NCI-H2081 (cell line): ENCODE data around the gene ACTC1.

ENCODE experiments used
- DNase-seq, 2 experiments: peaks; one replicate each; lab custom pipeline; 2025; lab: John Stamatoyannopoulos, UW

The ACTC1 gene

DNA sequence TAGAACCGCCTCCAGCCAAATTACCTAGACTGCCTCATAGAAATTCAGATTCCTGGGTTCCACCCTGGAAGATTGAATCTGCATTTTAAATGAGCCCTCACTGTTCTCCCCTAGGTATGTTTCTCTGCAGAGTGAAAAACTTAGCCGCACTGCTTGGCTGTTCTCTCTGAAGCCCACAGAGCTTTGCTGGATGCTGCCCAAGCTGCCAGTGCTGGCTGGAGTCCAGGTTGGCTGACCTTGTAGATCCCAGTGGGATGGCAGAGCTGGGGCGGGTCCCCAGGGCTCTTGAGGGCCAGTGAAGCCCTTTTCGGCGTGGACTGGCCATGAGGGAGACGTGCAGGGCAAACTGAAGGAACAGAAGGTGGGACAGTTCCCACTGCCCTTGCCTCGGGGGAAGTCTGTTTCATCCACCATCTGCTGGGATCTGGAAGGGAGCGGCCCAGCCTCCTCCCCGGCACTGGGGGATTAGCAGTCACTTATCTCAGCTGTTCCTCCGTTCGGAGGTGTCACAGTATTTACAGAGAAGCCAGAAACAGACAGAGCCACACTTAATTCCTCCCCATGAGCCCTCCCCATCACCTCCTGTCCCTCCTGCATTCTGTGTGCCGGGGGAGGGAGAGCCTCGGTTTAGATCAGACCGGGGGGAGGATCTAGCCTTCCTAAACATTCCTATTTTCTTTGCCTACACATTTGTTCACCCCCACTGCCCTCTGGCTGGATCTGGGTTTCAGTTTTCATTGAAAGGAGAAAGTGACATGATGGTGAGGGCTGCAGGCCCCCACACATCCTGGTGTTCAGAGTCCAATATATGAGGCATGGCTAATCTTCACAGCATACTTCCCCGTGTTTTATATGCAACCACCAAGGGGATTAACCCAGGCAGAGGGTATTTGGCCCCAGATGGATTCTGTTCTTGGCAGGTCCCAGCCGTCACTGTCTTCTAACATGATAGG, 4.1 kb upstream of the ACTC1 start:
- DNase-seq: peak; percentile 25 to 70

DNA sequence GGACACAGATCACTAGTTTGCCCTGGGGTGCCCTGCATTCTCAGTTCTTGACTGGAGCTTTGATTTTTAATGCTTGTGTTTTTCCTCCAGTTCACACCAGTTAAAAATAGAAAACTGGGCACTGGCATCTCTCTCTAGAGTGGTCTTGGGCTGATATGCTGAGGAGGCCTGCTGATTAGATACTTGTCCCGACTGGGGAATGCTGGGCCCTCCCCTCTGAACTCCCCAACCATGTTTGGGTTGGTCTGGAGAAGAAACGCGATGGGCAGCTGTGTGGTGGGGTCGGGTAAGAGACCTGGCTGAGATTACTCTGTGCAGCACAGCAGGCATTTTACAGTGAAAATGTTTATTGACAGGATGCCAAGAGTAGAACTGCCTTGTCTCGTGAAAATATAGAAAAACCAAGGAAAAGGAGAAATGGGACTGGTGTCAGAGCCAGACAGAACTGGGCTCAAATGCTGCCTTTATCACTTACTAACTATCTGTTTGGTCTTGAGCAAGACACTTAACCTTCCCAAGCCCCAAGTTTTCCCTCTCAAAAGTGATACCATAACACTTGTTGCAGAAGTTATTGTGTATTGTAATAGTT, 1.6 kb upstream of the ACTC1 start:
- DNase-seq: no peak

DNA sequence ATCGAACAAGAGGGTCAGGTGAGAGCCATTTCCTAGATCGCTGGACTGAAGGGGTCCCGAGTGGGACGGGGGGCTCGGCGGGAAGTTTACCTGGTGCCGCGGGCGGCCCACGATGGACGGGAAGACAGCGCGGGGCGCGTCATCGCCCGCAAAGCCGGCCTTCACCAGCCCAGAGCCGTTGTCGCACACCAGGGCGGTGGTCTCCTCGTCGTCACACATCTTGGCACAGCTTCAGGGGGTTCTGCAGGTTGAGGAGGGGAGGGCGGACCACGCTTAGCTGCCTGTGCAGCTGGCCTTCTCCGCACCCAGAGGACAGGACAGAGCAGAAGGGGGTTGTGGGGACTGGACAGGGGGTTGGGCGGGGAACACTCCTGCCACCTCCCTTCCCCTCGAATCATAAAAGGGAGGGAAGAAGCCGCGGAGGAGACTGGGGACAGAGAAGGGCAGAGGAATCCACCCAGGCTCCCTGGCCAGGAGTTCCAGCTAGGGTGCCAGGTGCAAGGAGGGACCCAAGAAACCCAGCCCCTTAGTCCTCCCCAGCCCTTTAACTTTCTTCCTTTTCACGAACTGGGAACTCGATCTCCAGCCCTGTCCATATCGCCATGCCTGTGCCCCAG, 651 bp downstream of the ACTC1 start:
- DNase-seq: no peak

DNA sequence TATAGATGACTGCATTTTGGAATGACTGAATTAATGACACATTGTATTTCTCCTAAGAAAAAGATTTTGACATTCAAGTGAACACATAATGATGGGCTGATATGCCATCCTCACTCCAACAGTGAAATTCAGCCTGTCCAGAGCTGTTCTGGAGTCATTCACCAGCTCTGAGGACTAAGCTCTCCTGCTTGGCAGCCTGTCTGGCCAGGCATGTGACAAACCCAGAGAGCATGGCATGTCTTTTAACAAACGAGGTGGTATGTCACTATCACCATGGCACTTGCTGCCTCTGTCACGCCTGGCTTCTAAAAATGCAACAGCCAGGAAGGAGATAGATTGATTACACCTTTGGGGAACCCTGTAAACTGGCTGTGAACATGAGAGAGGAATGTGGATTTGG, 1.4 kb downstream of the ACTC1 start:
- no peak for DNase-seq

DNA sequence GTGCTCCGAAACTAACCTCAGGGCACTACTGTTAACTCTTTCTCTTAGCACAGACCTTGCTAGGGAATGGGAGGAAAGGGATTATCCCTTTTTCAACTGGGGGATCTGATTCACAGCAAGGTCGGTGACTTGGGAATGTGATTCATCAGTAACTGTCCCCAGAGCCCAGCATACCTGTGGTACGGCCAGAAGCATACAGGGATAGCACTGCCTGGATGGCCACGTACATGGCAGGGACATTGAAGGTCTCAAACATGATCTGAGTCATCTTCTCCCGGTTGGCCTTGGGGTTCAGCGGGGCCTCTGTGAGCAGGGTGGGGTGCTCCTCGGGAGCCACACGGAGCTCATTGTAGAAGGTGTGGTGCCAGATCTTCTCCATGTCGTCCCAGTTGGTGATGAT, 2.3 kb downstream of the ACTC1 start:
- DNase-seq: no peak

DNA sequence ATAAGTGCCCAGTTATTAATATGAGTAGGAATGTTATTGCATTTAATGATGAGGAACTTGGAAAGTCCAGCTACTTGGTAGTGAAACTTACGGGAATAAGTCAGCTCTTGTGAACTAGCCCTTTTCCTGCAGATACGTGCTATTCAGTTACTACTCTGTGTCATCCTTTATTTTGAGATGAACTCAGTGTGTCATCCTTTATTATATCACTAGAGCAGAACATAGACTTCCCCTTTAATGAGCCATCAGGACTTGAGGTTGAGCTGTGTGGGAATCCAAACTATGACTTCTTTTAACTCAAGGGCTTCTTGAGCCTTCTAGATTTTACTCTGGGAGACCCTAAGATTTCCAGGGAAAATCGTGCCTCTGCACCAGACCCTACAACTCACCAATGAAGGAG, 3.6 kb downstream of the ACTC1 start:
- DNase-seq: no peak

DNA sequence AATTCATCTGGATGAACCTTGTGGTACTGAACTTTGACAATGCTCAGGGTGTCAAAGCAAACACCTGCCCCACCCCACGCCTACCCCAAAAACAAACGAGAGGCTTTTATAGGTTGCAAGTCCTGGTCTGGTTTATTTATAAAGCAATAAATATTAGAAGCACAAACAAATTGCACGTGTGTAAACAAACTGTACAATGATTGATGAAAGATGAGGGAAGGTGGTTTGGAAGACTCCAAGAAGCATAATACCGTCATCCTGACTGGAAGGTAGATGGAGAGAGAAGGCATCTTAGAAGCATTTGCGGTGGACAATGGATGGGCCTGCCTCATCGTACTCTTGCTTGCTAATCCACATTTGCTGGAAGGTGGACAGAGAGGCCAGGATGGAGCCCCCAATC, 5.2 kb downstream of the ACTC1 start:
- no peak for DNase-seq

DNA sequence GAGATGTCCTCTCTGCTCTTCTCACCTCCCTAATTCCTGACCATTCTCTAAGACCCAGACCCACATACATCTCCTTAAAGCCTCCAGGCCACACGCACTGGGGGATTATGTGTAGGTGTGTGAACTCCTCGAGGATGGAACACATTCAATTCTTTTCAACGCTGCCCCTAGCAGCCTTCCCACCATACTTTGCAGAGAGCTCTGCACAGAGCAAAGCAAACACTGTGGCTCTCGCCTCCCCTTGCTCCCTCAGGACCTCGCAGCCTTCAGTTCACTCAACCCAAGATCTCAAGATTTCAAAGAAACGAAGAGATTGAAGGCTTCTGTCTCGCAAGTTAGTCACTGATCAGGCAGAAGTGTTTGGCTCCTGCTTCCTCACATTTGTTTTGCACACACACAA, 6.0 kb downstream of the ACTC1 start:
- DNase-seq: no peak

DNA sequence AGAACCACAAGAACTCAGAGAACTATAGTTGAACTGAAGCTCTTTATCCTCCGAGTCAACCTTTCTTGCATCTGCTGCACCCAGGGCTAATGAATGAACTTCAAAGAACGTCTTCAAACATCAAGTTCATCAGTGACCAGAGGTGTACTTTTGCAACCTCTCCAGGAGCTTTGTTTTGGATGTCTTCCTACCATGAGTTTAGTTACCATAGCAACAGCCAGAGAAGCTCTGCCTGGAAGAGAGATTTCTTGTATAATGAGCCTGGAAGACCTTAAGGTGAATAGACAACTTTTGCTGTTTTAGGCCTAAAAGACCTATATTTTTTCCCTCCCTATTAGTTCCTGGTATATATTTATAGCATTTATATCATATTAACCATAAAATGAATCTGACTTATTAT, 9.1 kb downstream of the ACTC1 start:
- DNase-seq: no peak

DNA sequence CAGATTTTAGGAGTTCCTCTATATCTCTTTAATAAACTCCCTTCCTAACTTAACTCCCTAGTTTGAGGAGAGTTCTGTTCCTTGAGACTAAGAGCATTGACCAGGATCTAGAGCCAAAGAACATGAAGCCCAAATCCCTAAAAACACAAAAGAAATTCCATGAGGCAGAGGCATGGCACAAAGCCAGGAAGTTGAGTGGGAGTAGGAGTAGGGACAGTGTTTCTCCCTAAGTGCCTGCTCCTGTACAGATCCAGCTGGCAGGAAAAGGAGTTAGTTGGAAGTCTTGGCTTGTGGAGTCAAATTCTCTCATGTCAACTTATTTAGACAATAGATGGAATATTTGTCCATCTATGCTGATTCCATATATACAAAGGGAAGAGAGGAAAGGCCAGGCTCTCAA, 11.4 kb downstream of the ACTC1 start:
- DNase-seq: no peak

DNA sequence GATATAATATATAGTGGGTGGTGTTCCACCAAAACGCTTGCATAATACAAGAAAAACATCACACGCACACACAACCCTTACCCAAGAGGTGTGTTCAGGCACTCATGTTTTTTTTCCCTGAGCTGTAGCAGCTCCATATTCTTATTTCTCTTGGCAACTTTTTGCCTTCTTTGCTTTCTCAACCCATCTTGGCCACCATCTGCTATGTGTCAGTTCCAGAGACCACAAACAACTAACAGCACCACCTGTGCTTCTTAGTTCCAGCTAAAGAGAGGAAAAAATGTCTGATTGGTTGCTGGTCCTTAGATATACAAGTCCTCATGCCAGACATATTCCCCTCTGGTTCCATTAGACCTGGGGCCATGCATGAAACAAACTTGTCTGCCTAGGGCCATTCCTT, 11.9 kb downstream of the ACTC1 start:
- DNase-seq: no peak

DNA sequence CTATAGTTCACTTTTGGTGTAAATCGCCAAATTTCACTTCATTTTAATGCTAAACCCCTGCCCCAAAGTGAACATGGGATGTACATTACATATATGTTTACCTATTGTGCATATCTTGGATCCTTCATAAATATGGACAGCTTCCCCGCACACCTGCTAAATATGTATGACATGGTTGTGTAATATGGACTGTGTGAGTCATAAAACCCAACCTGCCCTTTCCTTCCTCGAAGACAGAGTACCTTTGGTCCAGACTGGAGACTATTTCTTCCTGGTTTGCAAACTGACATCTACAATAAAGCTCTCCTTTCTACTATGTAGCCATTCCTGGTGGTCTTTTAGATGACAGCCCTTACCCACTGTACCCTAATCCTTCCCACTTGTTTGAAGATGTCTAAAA, 12.4 kb downstream of the ACTC1 start:
- no peak for DNase-seq

DNA sequence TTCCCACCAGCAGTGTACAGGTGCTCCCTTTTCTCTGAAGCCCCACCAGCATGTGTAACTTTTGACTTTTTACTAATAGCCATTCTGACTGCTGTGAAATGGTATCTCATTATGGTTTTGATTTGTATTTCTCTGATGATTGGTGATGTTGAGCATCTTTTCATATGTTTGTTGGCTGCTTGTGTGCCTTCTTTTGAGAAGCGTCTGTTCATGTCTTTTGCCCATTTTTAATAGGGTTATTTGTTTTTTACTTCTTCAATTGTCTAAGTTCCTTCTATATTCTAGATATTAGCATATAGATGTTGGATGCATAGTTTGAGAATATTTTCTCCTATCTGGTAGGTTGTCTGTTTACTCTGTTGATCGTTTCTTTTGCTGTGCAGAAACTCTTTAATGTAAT, 14.6 kb downstream of the ACTC1 start:
- DNase-seq: no peak

DNA sequence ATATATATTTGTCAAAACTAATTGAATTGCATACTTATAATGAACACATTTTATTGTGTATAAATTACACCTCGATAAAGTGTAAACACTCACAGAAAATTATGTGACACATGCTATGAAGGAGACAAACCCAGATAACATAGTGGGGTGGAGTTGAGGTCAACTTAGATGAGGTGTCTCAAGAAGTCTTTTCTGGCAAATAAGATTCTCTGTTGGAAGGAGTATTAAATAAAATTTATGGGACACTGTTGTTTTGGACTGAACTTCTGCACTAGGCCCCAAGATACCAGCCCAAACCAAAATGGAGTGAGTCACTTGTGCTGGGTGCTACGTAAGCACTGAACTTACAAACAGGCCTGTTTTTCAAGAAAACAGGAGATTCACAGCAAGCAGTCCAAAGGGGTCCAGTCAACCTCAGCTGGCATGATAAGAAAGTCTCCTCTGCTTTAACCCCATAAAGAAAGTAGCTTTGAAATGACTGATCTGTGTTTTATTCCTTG, 18.7 kb downstream of the ACTC1 start:
- DNase-seq: no peak

DNA sequence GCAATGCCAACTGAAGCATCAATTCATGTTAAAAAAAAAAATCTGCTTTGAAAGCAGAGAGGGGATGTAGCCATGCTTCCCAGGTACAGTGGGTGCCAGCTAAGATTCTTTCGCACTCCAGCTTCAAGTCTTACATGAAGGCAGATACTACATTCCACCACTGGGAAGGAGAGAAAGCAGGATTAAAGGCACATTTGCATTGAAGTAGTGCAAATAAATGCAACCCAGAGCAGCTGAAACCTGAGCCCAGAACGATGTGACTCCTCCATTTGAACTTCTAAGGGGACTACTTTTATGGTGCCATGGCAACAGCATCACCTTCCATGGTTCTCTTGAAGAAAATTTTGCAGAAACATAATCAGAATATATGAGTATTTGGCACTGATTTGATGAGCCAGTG, 21.4 kb downstream of the ACTC1 start:
- DNase-seq: no peak

DNA sequence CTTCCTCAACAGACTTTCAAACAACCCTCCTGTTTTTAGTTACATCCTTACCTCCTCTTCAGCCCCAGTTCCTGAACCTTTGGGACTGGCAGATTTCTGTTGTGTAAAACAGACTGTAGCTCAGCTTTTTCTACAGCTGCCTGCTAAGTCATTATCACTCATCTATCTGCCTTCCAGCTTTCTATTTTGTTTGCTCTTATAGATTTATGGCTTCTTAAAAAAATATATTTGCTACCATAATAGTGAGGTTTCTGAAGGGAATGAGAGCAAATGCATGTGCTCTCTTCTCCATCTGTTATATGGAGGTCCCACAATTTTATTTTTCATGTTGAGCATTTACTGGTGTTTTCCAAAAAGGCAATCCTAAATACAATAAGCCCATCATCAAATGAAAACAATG, 22.3 kb downstream of the ACTC1 start:
- DNase-seq: peak in 1 of 2 experiments; percentile 12

DNA sequence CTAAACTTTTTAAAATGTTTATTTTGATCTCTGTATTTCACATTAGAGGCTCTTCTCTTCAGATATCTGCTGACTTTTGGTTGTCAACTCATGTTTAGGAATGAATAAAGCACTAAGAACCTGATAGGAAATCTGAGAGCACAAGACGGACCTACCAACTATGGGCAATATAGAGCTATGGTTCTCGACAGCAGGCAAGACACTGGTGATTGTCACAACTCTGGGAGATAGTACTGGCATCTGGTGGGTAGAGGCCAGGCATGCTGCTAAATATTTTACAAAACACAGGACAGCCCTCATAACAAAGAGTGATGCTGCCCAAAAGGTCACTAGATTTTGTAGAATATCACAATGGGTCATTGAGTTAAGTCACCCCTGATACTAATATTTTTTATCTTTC, 23.0 kb downstream of the ACTC1 start:
- no peak for DNase-seq

DNA sequence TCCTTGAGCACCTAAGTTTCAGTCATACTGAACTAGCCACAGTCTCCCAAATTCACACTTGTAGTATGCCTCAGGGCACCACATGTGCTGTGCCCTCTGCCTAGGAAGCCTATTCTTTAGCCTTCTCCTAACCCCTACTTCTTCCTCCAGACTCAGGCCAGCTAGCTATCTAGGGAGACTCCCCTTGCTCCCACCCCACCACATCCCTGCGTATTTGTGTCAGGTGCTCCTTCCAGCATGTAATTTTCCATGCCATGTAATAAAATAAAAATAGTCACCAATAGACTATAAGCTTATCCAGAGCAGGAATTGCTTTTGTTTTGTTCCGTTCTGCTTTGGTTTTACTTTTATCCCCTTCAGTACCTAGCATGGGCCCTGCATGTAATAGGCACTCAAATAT, 25.6 kb downstream of the ACTC1 start:
- no peak for DNase-seq

DNA sequence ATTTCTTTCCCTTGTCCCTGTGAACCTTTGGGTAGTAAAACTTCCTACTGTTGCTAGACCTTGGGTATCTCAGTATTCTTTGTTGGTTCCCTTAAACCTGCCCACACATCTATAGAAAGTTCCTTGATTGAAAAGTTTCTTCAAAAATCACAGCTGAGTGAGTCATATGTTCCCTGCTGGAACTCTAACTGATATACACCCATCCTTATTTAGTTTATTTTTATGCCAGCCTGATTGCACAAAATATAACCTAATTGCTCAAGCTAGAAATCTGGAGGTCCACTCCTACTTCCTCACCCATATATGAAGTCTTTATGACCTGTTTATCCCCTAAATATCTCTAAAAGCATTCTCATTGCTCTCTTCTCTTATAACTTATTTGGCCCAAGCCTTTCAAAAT, 26.8 kb downstream of the ACTC1 start:
- no peak for DNase-seq

DNA sequence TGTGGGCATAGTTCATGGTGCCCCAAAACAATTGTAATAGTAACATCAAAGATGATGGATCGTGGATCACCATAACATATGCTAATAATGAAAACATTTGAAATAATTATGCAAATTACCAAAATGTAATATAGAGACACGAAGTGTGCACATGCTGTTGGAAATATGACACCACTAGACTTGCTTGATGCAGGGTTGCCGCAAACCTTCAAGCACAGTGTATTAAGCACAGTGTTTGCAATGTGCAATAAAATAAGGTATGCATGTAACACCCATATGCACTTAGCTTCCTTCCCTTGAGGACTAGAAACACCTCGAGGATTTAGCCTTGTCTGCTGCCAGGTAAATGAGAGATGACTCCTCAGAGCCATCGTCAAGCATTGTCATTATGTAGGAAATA, 29.6 kb downstream of the ACTC1 start:
- no peak for DNase-seq

DNA sequence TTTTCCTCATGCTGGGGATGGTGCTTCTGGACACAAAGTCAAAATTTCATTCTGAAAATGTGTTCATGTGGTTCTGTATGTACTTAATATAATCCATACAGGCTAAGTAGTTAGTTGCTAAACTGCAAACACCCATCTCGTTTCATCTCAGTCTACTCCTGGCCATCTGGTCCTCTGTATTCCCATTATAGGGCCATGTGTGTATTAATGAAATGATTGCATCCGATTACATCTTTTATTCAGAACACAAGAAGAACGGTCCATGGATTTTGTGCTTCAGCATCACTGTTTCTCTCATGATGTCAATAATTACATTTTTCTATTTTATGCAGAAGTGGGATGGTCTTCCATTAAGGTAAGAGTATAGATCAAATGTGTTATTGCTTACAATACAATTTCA, 34.4 kb downstream of the ACTC1 start:
- no peak for DNase-seq

DNA sequence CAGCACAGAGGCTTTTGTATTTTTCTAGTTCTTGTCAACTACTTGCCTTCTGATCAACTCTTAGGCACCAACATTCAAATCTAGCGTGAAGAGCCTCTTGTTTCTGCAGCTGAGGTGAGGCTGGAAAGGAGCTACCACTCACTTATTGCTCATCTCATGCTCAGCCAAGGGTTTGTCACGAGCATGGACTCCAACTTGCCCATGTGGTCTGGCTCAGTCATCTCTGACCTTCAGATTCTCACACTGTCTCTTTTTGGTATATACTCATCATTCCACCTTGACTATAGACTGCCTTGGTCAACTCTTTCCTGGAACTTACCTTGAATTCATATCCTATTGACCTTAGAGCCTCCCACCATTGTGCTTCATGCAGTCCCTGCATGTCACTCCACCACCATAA, 35.4 kb downstream of the ACTC1 start:
- no peak for DNase-seq

DNA sequence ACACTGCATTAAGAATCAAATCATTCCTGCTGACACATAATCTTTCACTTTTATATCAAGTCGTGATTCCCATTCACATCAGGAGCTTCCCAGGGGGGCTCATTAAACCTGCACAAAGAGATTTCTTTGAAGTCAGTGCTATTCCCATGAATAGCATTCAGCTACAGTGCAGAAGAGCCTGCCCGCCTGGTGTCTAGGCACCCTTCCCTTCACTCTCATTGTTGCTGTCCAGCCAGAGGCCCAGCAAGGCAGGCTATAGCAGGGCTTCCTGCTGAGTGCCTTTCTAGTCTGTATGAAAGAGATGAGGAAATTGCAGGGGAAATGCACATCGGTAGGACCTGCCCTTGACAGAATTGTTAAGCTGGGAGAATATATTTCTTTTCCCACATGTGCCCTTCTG, 36.0 kb downstream of the ACTC1 start:
- peak; percentile 19 to 53 for DNase-seq
